ENCODE results near the gene LY6G6D. TPM values are rescaled to one million over a fixed set of nuclear protein-coding genes. Genes with fewer than 3 reads are reported as not detected.

LY6G6D gene
- total and polyA plus RNA-seq, 2 of the 13 experiments (the other 11 are each of a cell fraction or from before 2014, with no cell fraction given): not detected

DNA sequence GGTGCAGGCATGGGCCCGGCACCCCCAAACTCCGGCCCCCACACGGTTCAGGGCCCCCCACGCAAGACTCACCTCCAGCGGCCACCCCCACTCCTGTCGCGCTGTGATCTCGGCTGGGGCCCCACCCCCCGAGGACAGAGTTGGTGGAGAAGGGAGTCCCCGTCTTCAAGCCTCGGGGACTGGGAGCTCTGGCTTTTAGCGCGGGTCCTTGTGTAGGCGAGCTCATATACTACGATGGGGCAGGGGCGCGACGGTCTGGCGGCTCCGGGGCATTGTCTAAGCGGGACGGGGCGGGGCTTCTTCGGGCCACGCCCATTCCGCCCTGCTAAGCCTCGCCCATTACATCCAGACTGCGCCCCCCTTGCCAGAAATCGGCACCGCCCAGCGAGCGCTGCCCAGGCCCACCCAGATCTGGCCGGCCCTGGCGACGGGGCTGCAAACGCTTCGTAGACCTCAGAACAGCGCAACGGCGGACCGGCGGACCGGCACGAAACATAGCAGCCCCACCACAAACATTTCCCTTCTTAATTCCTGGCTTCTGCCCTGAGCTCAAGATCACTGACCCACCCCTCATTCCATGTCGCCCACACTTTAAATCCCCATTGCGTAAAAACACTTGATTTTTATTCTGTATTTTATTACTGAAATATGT lies 15.0 kb downstream of the LY6G6D start (continued):
- TF ChIP-seq, protein P1, sequence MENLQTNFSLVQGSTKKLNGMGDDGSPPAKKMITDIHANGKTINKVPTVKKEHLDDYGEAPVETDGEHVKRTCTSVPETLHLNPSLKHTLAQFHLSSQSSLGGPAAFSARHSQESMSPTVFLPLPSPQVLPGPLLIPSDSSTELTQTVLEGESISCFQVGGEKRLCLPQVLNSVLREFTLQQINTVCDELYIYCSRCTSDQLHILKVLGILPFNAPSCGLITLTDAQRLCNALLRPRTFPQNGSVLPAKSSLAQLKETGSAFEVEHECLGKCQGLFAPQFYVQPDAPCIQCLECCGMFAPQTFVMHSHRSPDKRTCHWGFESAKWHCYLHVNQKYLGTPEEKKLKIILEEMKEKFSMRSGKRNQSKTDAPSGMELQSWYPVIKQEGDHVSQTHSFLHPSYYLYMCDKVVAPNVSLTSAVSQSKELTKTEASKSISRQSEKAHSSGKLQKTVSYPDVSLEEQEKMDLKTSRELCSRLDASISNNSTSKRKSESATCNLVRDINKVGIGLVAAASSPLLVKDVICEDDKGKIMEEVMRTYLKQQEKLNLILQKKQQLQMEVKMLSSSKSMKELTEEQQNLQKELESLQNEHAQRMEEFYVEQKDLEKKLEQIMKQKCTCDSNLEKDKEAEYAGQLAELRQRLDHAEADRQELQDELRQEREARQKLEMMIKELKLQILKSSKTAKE (CRISPR knock-in tag; IDR thresholded peaks at IDR 0.05; ENCODE audit: borderline replicate concordance): peak; percentile 56; the same call in 1 of the 2 replicates
- no peak for TF ChIP-seq MAFG (CRISPR knock-in tag; IDR thresholded peaks at IDR 0.05)
- TF ChIP-seq KLF9 (CRISPR knock-in tag; IDR thresholded peaks at IDR 0.05; ENCODE audit: low read depth): no peak
- no peak for TF ChIP-seq ZNF484 (CRISPR knock-in tag; IDR thresholded peaks at IDR 0.05; ENCODE audit: borderline replicate concordance, low read depth)
- no peak for TF ChIP-seq MXD4 (CRISPR knock-in tag; IDR thresholded peaks at IDR 0.05)
- TF ChIP-seq BORCS8-MEF2B (CRISPR knock-in tag; IDR thresholded peaks at IDR 0.05): peak; percentile 65; the same call in 1 of the 2 replicates
- TF ChIP-seq CBX2 (IDR thresholded peaks at IDR 0.05; ENCODE audit: low read depth, low read length): no peak
- no peak for TF ChIP-seq CBX2 (CRISPR knock-in tag; IDR thresholded peaks at IDR 0.05; ENCODE audit: low read depth)
- TF ChIP-seq, protein P2, sequence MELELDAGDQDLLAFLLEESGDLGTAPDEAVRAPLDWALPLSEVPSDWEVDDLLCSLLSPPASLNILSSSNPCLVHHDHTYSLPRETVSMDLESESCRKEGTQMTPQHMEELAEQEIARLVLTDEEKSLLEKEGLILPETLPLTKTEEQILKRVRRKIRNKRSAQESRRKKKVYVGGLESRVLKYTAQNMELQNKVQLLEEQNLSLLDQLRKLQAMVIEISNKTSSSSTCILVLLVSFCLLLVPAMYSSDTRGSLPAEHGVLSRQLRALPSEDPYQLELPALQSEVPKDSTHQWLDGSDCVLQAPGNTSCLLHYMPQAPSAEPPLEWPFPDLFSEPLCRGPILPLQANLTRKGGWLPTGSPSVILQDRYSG (CRISPR knock-in tag; IDR thresholded peaks at IDR 0.05): no peak
- TF ChIP-seq MBNL3 (CRISPR knock-in tag; conservative IDR thresholded peaks at IDR 0.05): no peak
- TF ChIP-seq, protein P3, sequence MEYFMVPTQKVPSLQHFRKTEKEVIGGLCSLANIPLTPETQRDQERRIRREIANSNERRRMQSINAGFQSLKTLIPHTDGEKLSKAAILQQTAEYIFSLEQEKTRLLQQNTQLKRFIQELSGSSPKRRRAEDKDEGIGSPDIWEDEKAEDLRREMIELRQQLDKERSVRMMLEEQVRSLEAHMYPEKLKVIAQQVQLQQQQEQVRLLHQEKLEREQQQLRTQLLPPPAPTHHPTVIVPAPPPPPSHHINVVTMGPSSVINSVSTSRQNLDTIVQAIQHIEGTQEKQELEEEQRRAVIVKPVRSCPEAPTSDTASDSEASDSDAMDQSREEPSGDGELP (IDR thresholded peaks at IDR 0.05; ENCODE audit: borderline replicate concordance, low read depth): no peak
- TF ChIP-seq, protein P4, sequence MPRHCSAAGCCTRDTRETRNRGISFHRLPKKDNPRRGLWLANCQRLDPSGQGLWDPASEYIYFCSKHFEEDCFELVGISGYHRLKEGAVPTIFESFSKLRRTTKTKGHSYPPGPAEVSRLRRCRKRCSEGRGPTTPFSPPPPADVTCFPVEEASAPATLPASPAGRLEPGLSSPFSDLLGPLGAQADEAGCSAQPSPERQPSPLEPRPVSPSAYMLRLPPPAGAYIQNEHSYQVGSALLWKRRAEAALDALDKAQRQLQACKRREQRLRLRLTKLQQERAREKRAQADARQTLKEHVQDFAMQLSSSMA (CRISPR knock-in tag; IDR thresholded peaks at IDR 0.05): no peak
- TF ChIP-seq RARA (CRISPR knock-in tag; IDR thresholded peaks at IDR 0.05): no peak; the same call in 1 of the 2 replicates
- TF ChIP-seq ZNF644 (CRISPR knock-in tag; IDR thresholded peaks at IDR 0.05; ENCODE audit: low read depth): no peak
- TF ChIP-seq ATF1 (CRISPR knock-in tag; IDR thresholded peaks at IDR 0.05): no peak
- TF ChIP-seq MIER2 (CRISPR knock-in tag; IDR thresholded peaks at IDR 0.05): no peak
- no peak for TF ChIP-seq RNF2 (conservative IDR thresholded peaks at IDR 0.05; ENCODE audit: low read depth)
- TF ChIP-seq PHF21A (CRISPR knock-in tag; IDR thresholded peaks at IDR 0.05): peak; percentile 39; the same call in 1 of the 2 replicates
- TF ChIP-seq, protein P5, sequence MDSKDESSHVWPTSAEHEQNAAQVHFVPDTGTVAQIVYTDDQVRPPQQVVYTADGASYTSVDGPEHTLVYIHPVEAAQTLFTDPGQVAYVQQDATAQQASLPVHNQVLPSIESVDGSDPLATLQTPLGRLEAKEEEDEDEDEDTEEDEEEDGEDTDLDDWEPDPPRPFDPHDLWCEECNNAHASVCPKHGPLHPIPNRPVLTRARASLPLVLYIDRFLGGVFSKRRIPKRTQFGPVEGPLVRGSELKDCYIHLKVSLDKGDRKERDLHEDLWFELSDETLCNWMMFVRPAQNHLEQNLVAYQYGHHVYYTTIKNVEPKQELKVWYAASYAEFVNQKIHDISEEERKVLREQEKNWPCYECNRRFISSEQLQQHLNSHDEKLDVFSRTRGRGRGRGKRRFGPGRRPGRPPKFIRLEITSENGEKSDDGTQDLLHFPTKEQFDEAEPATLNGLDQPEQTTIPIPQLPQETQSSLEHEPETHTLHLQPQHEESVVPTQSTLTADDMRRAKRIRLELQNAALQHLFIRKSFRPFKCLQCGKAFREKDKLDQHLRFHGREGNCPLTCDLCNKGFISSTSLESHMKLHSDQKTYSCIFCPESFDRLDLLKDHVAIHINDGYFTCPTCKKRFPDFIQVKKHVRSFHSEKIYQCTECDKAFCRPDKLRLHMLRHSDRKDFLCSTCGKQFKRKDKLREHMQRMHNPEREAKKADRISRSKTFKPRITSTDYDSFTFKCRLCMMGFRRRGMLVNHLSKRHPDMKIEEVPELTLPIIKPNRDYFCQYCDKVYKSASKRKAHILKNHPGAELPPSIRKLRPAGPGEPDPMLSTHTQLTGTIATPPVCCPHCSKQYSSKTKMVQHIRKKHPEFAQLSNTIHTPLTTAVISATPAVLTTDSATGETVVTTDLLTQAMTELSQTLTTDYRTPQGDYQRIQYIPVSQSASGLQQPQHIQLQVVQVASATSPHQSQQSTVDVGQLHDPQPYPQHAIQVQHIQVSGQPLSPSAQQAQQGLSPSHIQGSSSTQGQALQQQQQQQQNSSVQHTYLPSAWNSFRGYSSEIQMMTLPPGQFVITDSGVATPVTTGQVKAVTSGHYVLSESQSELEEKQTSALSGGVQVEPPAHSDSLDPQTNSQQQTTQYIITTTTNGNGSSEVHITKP (CRISPR knock-in tag; IDR thresholded peaks at IDR 0.05; ENCODE audit: low read depth): peak; percentile 69; the same call in 1 of the 2 replicates
- peak; percentile 74; the same call in 1 of the 2 replicates for TF ChIP-seq ZNF724P (CRISPR knock-in tag; IDR thresholded peaks at IDR 0.05; ENCODE audit: borderline replicate concordance)
- 0 out of 2 replicates have a peak, but pooled peaks have one; percentile 12 for TF ChIP-seq ZNF354B (CRISPR knock-in tag; IDR thresholded peaks at IDR 0.05)
- no peak; the same call in 1 of the 2 replicates for TF ChIP-seq NFYC (CRISPR knock-in tag; IDR thresholded peaks at IDR 0.05)
- no peak for TF ChIP-seq SYNCRIP (IDR thresholded peaks at IDR 0.05; ENCODE audit: insufficient read depth, low read depth, low read length)

Data from HepG2 (cell line).